Measurements from ENCODE around the gene QRFPR.
"Not testable (repeated sequence)": the region's sequence is repeated elsewhere in the genome, so short reads cannot be mapped to it uniquely, and the experiment has no call there.

Gene QRFPR

GRCh38 chr4:121339307-121339706 is 41.5 kb downstream of the QRFPR start:
- no peak for DNase-seq

GRCh38 chr4:121338518-121338917 is 42.3 kb downstream of the QRFPR start:
- DNase-seq: no peak

- no peak for DNase-seq
Measured at GRCh38 chr4:121336706-121337105, 44.1 kb downstream of the QRFPR start.

GRCh38 chr4:121330180-121330665 is 50.6 kb downstream of the QRFPR start:
- DNase-seq: no peak

- no peak for DNase-seq
Measured at GRCh38 chr4:121326597-121326996, 54.2 kb downstream of the QRFPR start.

GRCh38 chr4:121324331-121324730 is 56.5 kb downstream of the QRFPR start:
- no peak for DNase-seq

- DNase-seq: no peak
Measured at GRCh38 chr4:121321466-121321865, 59.4 kb downstream of the QRFPR start.

GRCh38 chr4:121316091-121316490 is 64.7 kb downstream of the QRFPR start:
- DNase-seq: no peak

GRCh38 chr4:121313430-121313829 is 67.4 kb downstream of the QRFPR start:
- not testable (repeated sequence) for DNase-seq

- DNase-seq: no peak
Measured at GRCh38 chr4:121308828-121309227, 72.0 kb downstream of the QRFPR start.

- no peak for DNase-seq
Measured at GRCh38 chr4:121308328-121308663, 72.5 kb downstream of the QRFPR start.

GRCh38 chr4:121307445-121308327 is 73.1 kb downstream of the QRFPR start:
- no peak for DNase-seq

GRCh38 chr4:121306931-121307330 is 73.9 kb downstream of the QRFPR start:
- DNase-seq: no peak

- no peak for DNase-seq
Measured at GRCh38 chr4:121304893-121305292, 75.9 kb downstream of the QRFPR start.

- DNase-seq: no peak
Measured at GRCh38 chr4:121299367-121299766, 81.5 kb downstream of the QRFPR start.

- no peak for DNase-seq
Measured at GRCh38 chr4:121283319-121283718, 97.5 kb downstream of the QRFPR start.

GRCh38 chr4:121280425-121280824 is 100.4 kb downstream of the QRFPR start:
- DNase-seq: no peak

- DNase-seq: no peak
Measured at GRCh38 chr4:121278811-121279368, 101.9 kb downstream of the QRFPR start.
